Fibroblast of pulmonary artery (primary cell): Measurements from ENCODE around the gene SORCS2.

ENCODE experiments used
- DNase-seq: peaks from one replicate; pipeline ENCODE4 v3.0.0-alpha.2; 2010; ENCODE audit warnings: low read depth
- H3K4me3 ChIP-seq: replicated peaks from 2 replicates; pipeline ENCODE4 v1.5.1; 2011; ENCODE audit warnings: low read depth, mild to moderate bottlenecking, control low read depth, low read length, moderate library complexity
- TF ChIP-seq, protein P1 (sequence below): IDR thresholded peaks from 2 replicates; pipeline ENCODE4 v1.5.1; 2011; ENCODE audit warnings: mild to moderate bottlenecking, control low read depth, low read length, inconsistent platforms; ENCODE audit errors: missing control alignments

Gene SORCS2

DNA sequence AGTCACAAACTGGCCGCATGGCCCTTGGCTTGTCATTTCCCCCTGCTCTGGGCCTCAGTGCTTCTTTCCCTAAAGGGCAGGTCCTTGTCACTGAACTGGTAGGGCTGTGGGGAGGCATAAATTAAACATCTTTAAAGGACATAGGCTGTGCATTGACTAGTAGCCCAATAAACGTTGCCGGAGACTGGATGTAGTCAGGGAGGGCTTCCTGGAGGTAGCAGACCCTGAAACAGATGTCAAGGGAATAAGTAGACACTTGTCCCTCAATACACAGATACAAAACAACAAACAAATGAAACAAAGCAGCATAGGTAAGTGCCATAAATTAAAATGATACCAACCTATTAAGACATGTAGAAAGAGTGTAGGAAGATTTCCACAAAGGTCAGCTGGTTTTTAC, 314.2 kb downstream of the SORCS2 start:
- no peak overlapping the region for H3K4me3 ChIP-seq
- TF ChIP-seq, protein P1, sequence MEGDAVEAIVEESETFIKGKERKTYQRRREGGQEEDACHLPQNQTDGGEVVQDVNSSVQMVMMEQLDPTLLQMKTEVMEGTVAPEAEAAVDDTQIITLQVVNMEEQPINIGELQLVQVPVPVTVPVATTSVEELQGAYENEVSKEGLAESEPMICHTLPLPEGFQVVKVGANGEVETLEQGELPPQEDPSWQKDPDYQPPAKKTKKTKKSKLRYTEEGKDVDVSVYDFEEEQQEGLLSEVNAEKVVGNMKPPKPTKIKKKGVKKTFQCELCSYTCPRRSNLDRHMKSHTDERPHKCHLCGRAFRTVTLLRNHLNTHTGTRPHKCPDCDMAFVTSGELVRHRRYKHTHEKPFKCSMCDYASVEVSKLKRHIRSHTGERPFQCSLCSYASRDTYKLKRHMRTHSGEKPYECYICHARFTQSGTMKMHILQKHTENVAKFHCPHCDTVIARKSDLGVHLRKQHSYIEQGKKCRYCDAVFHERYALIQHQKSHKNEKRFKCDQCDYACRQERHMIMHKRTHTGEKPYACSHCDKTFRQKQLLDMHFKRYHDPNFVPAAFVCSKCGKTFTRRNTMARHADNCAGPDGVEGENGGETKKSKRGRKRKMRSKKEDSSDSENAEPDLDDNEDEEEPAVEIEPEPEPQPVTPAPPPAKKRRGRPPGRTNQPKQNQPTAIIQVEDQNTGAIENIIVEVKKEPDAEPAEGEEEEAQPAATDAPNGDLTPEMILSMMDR = no peak
- DNase-seq = no peak

DNA sequence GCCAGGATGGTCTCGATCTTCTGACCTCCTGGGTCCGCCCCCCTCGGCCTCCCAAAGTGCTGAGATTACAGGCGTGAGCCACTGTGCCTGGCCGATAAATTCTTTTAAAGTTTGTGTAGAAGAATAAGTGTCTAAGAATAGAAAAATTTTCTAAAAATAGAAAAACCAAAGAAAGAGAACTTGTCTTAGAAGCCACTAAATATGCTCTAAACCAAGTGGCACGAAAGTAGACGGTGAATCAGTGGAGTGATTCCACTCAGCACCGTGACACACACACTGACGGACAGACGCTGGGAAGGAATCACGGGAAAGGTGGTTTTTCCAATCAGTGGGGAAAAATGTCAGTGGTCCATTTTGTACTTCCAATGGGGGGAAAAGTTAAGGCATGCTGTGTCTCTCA, 315.0 kb downstream of the SORCS2 start:
- H3K4me3 ChIP-seq = no peak overlapping the region
- DNase-seq = no peak
- TF ChIP-seq, protein P1 = no peak

DNA sequence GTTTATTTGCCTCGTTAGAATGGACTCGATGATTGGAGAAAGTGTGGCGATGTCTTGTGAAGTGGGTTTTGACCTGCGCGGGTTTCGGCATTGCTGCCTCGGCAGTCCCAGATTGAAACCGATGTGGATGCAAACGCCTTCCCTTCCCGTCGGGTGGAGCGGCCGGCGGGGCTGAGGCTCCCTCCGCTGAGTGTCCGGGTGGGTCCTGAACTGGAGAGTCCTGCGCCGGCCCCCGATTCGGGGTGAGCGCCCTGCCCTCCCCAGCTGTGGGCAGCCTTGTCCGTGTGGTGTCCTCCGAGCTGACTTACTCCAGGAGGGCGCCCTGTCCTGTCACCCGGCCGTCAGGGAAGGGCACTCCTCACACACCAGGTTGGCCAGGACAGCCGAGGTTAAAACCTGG, 317.7 kb downstream of the SORCS2 start:
- TF ChIP-seq, protein P1 = no peak
- H3K4me3 ChIP-seq = no peak overlapping the region
- no peak for DNase-seq

DNA sequence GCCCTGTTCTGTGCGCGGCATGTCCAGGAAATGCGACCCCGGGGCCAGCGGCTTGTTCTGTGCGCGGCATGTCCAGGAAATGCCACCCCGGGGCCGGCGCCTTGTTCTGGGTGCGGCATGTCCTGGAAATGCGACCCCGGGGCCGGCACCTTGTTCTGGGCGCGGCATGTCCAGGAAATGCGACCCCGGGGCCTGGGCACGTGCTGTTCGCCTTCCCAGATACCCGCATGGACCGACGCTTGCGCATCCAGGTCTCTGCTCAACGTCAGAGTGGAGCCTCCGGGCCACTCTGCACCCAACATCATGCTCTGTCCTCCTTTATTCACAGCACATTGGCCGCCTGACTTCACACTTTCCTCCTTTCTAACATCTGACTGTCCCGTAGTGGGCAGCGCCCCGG, 318.2 kb downstream of the SORCS2 start:
- no peak overlapping the region for H3K4me3 ChIP-seq
- DNase-seq = no peak
- TF ChIP-seq, protein P1 = no peak

DNA sequence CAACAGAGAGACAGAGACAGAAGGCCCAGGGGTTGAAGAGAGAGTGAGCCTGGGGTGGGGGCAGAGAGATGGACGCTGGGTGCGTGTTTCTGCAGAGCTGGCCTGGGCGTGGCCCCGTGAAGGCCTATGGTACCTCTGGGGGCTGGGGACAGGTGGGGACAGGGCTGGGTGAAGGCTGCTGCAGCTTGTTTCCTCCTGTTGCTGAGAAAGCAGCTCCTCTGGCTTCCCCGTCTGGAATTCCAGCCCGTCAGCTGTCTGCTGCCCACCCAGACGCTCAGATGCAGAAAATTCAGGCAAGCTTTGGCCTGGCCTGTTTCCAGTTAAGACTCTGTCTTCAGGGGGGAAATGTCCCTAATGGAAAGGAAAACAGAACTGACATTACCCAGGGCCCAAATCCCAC, 319.2 kb downstream of the SORCS2 start:
- no peak for DNase-seq
- no peak overlapping the region for H3K4me3 ChIP-seq
- TF ChIP-seq, protein P1 = no peak

DNA sequence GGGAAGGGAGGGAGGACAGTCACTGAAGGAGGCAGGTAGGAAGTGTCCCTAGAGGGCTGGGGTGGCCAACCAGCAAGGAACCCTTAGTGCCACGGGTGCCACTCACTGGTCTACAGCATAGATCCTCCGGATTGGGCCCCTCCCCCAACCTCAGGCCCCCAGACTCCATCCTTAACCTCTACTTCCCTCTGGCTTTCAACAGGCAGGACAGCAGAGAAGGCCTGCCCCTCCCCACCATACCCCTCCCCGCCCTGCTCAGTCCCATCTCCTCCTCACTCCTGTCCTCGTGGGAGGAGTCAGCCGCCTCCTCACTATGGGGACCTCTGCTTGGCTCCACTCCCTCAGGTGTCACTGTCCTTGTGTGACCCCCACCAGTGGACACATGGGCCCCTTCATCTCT, 320.1 kb downstream of the SORCS2 start:
- TF ChIP-seq, protein P1 = no peak
- no peak overlapping the region for H3K4me3 ChIP-seq
- no peak for DNase-seq

DNA sequence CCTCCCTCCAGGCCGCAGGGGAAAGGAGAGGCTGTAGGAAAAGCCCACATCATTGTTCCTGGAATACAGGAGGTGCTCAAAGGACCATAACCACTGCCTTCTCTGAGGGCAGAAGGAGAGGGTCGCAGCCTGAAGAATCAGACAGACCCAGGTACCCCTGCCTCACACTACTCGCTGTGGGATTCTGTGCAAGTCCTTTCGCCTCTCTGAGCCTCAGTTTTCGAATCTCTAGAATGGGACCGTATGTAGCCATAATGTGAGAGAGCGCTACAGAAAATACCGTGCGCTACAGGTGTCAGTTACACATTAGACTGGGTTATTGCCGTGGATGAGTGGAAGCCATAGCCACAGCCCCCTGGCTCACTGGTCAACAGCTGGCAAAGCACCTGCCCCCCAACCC, 320.6 kb downstream of the SORCS2 start:
- DNase-seq = no peak
- TF ChIP-seq, protein P1 = no peak

More for the DNA sequence above, 320.6 kb downstream of the SORCS2 start:
- no peak overlapping the region for H3K4me3 ChIP-seq
